Esophagus muscularis mucosa (tissue), 4 donors: ENCODE results near the gene KITLG. TPM values are rescaled to one million over a fixed set of nuclear protein-coding genes. Genes with fewer than 3 reads are reported as not detected.

Experiments
- DNase-seq: peaks from one replicate; pipeline ENCODE4 v3.0.0-alpha.2; 2017; ENCODE audit errors: extremely low spot score
- H3K27ac ChIP-seq, 4 donors: fragments of 200-600 bp; sonication (generic); replicated peaks in 1 of 4; 1 replicate in 3 of 4; 2 replicates in 1 of 4; pipeline ENCODE4 v1.5.1; 2016 to 2019; ENCODE audit warnings: mild to moderate bottlenecking in 1 of 4
- H3K27me3 ChIP-seq, 4 donors: fragments of 200-600 bp; sonication (generic); one replicate each; pipeline versions ENCODE4 v1.5.1 to v1.6.0; 2016 to 2019
- H3K36me3 ChIP-seq, 4 donors: fragments of 200-600 bp; sonication (generic); one replicate each; pipeline ENCODE4 v1.5.1; 2016 to 2019
- H3K4me1 ChIP-seq, 4 donors: fragments of 200-600 bp; sonication (generic); one replicate each; pipeline ENCODE4 v1.5.1; 2016 to 2019
- H3K4me3 ChIP-seq, 4 donors: fragments of 200-600 bp; sonication (generic); 1 replicate in 2 of 4; 2 replicates in 2 of 4; pipeline ENCODE4 v1.5.1; 2016 to 2019; ENCODE audit warnings: mild to moderate bottlenecking in 4 of 4, moderate library complexity in 1 of 4
- H3K9me3 ChIP-seq, 4 donors: fragments of 200-600 bp; sonication (generic); 1 replicate in 3 of 4; 2 replicates in 1 of 4; pipeline ENCODE4 v1.5.1; 2016 to 2019
- EP300 ChIP-seq: sonication (generic); formaldehyde crosslinking; IDR thresholded peaks from one replicate; pipeline ENCODE4 v1.6.1; 2017; ENCODE audit warnings: antibody characterized with exemption
- POLR2A ChIP-seq: fragments of 450-650 bp; IDR thresholded peaks from one replicate; pipeline ENCODE4 v1.6.1; 2017; ENCODE audit warnings: antibody characterized with exemption, moderate library complexity, mild to moderate bottlenecking, low read depth
- POLR2AphosphoS5 ChIP-seq, 2 donors: sonication (generic); formaldehyde crosslinking; IDR thresholded peaks; one replicate each; pipeline ENCODE4 v1.6.1; 2017; ENCODE audit warnings: antibody characterized with exemption in 2 of 2
- WGBS: methylation state at CpG from one replicate; pipeline ENCODE4 v1.1.5; 2018; 5-methylcytosine and 5-hydroxymethylcytosine counted together
- intact Hi-C: fragments of 100-400 bp; cut with DNase I; formaldehyde crosslinking; loops from one replicate; pipeline ENCODE4 v1.15.1; 2023
- total RNA-seq, 4 donors: library from RNA; depleted of rRNA; stranded (reverse); fragments of >200 nt; gene quantifications; one replicate each; pipeline versions ENCODE4 v1.1.0 to v1.2.1, GENCODE V29; 2016
- TF ChIP-seq, protein P1 (sequence below), 3 experiments: fragments of 200-600 bp in 2 of 3; fragments of 450-650 bp in 1 of 3; sonication (generic) in 2 of 3; IDR thresholded peaks; one replicate each; pipeline ENCODE4 v1.5.1; 2017 to 2019; ENCODE audit warnings: antibody characterized with exemption in 3 of 3, mild to moderate bottlenecking in 2 of 3, moderate library complexity in 1 of 3

The KITLG gene
- total RNA-seq, 4 donors from 2014 or later, result 71.7 to 147 (median 121) TPM

DNA sequence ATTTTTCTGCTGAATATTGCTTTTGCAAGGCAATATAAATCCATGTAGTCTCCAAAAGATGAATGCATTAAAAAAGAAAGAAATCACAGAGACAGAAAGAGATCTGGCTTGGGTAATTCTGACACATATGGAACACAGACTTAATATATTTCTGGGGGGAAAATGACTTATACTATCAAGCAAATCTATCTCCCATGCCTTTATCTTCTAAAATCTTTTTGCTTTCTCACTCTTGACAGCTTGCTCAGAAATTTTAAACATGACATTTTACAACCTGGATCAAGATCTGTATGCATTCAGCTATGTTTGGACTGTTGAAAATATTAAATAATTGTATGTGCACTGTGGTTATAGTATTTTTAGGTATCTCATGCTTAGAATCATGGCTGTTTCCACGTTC is 73.0 kb downstream of the KITLG start:
- no peaks in the 10 kb centered on the region for H3K9me3 ChIP-seq
- no peak overlapping the region for H3K4me3 ChIP-seq
- H3K27me3 ChIP-seq, result no peaks in the 10 kb centered on the region
- H3K4me1 ChIP-seq, result peaks cover 0 to 34% (median 20%) of the 10 kb centered on the region in 4 donors
- intact Hi-C loops, result no loop called here
- no peak for DNase-seq
- peaks cover 15 to 59% (median 28%) of the 10 kb centered on the region in 4 donors for H3K36me3 ChIP-seq
- TF ChIP-seq POLR2AphosphoS5 (IDR thresholded peaks at IDR 0.05), result no peak
- TF ChIP-seq, protein P1, sequence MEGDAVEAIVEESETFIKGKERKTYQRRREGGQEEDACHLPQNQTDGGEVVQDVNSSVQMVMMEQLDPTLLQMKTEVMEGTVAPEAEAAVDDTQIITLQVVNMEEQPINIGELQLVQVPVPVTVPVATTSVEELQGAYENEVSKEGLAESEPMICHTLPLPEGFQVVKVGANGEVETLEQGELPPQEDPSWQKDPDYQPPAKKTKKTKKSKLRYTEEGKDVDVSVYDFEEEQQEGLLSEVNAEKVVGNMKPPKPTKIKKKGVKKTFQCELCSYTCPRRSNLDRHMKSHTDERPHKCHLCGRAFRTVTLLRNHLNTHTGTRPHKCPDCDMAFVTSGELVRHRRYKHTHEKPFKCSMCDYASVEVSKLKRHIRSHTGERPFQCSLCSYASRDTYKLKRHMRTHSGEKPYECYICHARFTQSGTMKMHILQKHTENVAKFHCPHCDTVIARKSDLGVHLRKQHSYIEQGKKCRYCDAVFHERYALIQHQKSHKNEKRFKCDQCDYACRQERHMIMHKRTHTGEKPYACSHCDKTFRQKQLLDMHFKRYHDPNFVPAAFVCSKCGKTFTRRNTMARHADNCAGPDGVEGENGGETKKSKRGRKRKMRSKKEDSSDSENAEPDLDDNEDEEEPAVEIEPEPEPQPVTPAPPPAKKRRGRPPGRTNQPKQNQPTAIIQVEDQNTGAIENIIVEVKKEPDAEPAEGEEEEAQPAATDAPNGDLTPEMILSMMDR (IDR thresholded peaks at IDR 0.05), result no peak
- TF ChIP-seq EP300, result no peak
- TF ChIP-seq POLR2A, result no peak
- 67% methylated on average over 1 of the region's 1 CpG for WGBS
- H3K27ac ChIP-seq, result no peak overlapping the region

GRCh38 chr12:88505696-88506095 is 74.6 kb downstream of the KITLG start:
- 87% methylated on average over 2 of the region's 2 CpGs for WGBS
- Histone ChIP-seq H3K4me3 (no peak overlapping the region), H3K36me3 (peaks cover 15 to 63% (median 28%) of the 10 kb centered on the region in 4 donors), H3K27ac (no peak overlapping the region), H3K4me1 (peaks cover 0 to 21% (median 17%) of the 10 kb centered on the region in 4 donors), H3K9me3 (no peaks in the 10 kb centered on the region), H3K27me3 (no peaks in the 10 kb centered on the region)
- DNase-seq, result no peak
- intact Hi-C loops, result no loop called here
- TF ChIP-seq POLR2A, result no peak
- TF ChIP-seq EP300, result no peak
- no peak for TF ChIP-seq POLR2AphosphoS5 (IDR thresholded peaks at IDR 0.05)
- TF ChIP-seq, protein P1 (IDR thresholded peaks at IDR 0.05), result no peak

DNA sequence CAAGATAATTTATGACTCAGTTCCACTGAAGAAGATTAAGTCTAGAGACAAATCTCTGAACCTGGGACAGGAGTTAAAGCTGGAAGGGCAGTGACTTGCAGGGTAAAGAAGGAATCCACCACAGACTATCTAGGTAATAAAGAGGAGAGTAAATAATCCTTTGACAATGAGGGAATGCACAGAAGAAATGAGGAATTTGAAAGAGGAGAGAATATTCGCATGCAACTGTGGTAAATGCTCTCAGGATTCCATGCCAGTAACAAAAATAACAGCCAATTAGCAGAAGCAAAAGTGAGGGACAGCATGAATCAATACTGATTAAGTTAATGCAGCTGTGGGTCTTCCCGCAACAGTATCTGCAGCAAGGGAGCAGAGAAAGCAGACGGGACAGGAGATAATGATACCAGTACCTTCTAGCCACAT is 77.0 kb downstream of the KITLG start:
- no peak for DNase-seq
- H3K27me3 ChIP-seq, result no peaks in the 10 kb centered on the region
- no peaks in the 10 kb centered on the region for H3K9me3 ChIP-seq
- no peak overlapping the region for H3K4me3 ChIP-seq
- no peak overlapping the region for H3K27ac ChIP-seq
- TF ChIP-seq, protein P1 (IDR thresholded peaks at IDR 0.05), result no peak
- TF ChIP-seq POLR2A (no peak), EP300 (no peak), POLR2AphosphoS5 (IDR thresholded peaks at IDR 0.05) (no peak)
- H3K4me1 ChIP-seq, result peaks cover 0 to 21% (median 17%) of the 10 kb centered on the region in 4 donors
- 94% methylated on average over 3 of the region's 3 CpGs for WGBS
- intact Hi-C loops, result no loop called here
- peaks cover 15 to 55% (median 30%) of the 10 kb centered on the region in 4 donors for H3K36me3 ChIP-seq

DNA sequence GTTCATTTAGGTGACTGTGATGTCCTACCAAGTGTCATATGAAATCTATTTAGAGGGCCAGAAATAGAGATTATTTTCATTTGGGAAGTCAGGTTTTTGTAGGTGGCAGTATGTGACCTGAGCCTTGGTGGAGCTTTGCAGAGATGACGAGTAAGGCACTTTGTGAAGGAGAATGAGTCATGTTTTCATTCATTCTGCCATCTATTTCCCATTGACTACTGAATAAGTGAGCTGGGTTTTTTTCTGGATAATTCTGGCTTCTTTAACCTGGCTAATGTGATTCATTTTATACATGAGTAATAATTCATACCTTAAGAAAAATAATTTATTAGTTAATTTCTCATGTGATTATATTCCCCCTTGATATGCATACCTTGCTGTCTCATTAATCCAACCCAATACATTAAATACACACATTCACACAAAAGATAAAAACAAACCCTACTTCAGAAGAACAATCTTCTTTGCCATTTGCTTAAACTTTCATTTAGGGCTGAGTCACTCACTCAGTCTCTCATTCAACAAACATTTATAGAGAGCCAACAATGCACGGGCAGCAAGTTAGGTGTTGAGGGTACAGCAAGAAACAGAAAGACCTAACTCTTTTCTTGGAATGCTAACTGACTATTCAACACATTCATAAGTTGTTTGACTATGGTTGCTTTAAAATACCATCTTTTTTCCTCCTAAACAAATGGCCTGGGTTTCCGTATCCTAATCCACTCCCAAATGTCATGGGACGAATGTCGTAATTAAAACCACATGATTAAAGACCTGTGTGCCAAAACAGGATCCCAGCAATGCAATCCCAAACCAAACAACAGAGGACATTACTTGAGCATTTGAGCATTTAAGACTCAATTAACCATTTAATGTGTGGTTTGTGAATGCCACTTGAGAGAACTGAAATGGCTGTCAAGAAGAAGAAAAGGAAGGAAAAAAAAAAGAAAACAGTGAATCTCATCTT is 78.0 kb downstream of the KITLG start:
- Histone ChIP-seq H3K4me1 (peaks cover 0 to 27% (median 18%) of the 10 kb centered on the region in 4 donors), H3K27ac (no peak overlapping the region), H3K9me3 (no peaks in the 10 kb centered on the region), H3K27me3 (no peaks in the 10 kb centered on the region), H3K4me3 (no peak overlapping the region), H3K36me3 (peaks cover 15 to 49% (median 29%) of the 10 kb centered on the region in 4 donors)
- no peak for DNase-seq
- intact Hi-C loops, result no loop called here
- 43% methylated on average over 5 of the region's 5 CpGs for WGBS
- TF ChIP-seq EP300, result no peak
- TF ChIP-seq, protein P1 (IDR thresholded peaks at IDR 0.05), result no peak
- no peak for TF ChIP-seq POLR2A
- TF ChIP-seq POLR2AphosphoS5 (IDR thresholded peaks at IDR 0.05), result no peak
